Kidney epithelial cell (primary cell): ENCODE measurements around the gene IRF6. TPM values are rescaled to one million over a fixed set of nuclear protein-coding genes. Genes with fewer than 3 reads are reported as not detected.
A peak's percentile ranks its signal among the peaks of the same experiment; 100 is the strongest.

Experiments used
- DNase-seq: peaks from one replicate; pipeline ENCODE4 v3.0.0-alpha.2; 2010; ENCODE audit warnings: low read depth
- H3K27me3 ChIP-seq: 2 replicates; pipeline ENCODE4 v1.6.0; 2011; ENCODE audit warnings: low read length; ENCODE audit not compliant: control insufficient read depth, insufficient read depth
- H3K36me3 ChIP-seq: 2 replicates; pipeline ENCODE4 v1.5.1; 2011; ENCODE audit warnings: low read length; ENCODE audit not compliant: control insufficient read depth, insufficient read depth
- H3K4me3 ChIP-seq: 2 replicates; pipeline ENCODE4 v1.5.1; 2011; ENCODE audit warnings: low read depth, mild to moderate bottlenecking, control low read depth, low read length
- total RNA-seq: library from RNA; depleted of rRNA; stranded (reverse); fragments of >200 nt; gene quantifications from 2 replicates; pipeline ENCODE4 v1.2.3, GENCODE V29; 2015
- TF ChIP-seq, protein P1 (sequence below): IDR thresholded peaks from 2 replicates; pipeline ENCODE4 v1.5.1; 2011; ENCODE audit warnings: mild to moderate bottlenecking, moderate library complexity, low read length, control low read depth, inconsistent platforms; ENCODE audit not compliant: insufficient read depth, poor library complexity, severe bottlenecking

The IRF6 gene
- total RNA-seq, 1 donor from 2014 or later = 90.1 TPM

DNA sequence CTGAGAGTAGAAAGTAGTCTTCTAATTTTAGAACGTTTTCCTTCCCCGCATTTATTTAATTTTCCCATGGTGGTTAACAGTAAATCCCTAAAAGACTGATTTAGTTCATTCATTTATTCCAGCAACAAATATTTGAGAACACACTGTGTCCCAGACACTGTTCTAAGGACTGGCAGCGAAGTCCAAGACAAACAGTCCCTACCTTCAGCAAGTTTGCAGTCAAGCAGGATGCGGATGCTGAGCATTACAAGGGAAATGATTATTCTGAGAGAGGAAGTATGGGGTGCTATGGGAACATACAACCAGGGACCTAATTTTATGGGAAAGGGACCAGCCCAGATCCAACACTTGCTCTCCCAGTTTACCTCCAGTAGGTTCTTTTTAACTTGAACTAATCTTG is 20.4 kb downstream of the IRF6 start:
- no peak for DNase-seq
- TF ChIP-seq, protein P1, sequence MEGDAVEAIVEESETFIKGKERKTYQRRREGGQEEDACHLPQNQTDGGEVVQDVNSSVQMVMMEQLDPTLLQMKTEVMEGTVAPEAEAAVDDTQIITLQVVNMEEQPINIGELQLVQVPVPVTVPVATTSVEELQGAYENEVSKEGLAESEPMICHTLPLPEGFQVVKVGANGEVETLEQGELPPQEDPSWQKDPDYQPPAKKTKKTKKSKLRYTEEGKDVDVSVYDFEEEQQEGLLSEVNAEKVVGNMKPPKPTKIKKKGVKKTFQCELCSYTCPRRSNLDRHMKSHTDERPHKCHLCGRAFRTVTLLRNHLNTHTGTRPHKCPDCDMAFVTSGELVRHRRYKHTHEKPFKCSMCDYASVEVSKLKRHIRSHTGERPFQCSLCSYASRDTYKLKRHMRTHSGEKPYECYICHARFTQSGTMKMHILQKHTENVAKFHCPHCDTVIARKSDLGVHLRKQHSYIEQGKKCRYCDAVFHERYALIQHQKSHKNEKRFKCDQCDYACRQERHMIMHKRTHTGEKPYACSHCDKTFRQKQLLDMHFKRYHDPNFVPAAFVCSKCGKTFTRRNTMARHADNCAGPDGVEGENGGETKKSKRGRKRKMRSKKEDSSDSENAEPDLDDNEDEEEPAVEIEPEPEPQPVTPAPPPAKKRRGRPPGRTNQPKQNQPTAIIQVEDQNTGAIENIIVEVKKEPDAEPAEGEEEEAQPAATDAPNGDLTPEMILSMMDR = no peak
- Histone ChIP-seq H3K36me3 (no peaks in the 10 kb centered on the region), H3K27me3 (no peaks in the 10 kb centered on the region), H3K4me3 (no peak overlapping the region)

DNA sequence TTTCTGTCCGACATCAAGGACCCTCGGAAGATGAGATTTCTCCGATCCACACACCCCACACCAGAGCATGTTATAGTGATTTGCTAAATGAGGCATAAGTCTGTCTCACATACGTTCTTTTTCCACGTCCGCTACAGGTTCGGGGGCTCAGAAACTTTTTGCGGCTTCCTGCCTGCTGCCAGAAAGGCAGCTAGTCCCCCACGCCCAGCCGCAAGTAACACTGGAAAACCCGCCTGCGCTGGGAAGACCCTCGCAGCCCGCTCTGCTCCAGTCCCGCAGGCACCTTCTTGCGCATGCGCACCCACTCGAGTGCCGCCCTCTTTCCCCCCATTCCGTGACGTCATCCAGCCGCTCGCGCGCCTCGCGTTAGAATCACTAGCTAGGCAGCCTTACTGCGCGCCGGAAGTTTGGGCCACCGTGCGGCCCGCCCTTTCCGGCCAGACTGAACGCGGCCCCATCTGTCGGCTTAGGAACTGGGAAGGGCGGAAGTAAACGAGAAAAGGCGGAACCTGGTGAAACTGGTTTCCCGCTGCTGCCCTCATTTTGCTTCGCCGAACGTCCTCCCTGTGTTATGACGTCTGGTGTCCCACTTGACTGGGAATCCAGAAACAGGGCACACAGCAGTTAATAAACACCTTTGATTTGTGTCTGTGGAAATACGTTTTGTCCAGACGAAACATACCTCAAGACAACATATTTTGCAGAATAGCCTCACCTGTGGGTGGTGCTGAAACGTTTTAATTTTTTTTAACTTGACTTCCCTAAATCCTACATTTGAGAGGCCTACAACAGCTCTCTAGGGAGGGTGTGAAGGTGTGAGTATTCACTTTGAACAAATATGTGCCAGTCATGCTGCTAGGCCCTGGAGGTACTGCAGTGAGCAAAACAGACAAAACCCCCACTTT is 21.4 kb downstream of the IRF6 start, which contains the start of gene C1orf74:
C1orf74 (minus strand) TSS at position 295 of the 905 bp plus-strand sequence. CDS start 925 bp downstream, outside the sequence.
- DNase-seq = peak; percentile 84
- Histone ChIP-seq H3K36me3 (no peaks in the 10 kb centered on the region), H3K4me3 (peak within 1 kb of the TSS; percentile 61), H3K27me3 (no peaks in the 10 kb centered on the region)
- TF ChIP-seq, protein P1 = no peak

DNA sequence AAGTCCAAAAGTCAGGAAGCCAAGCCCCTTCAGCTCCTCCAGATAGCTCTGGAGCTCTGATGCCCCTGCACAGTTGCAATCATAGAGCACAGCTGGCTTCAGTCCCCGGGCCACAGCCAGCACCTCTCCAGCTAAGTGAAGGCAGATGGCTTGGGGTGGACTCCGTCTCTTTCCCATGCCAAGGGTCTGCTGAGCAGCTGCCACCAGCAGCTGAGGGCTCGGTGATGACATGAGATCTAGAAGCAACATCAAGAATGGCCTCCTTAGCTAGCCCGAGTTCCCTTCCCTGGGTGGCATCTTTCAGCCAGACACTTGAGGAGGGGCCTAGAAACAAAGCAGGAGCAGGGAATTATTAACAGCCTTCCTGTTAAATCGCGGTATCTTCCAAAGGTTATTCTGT is 22.6 kb downstream of the IRF6 start:
- Histone ChIP-seq H3K4me3 (peak overlapping the region; percentile 61), H3K36me3 (no peaks in the 10 kb centered on the region), H3K27me3 (no peaks in the 10 kb centered on the region)
- DNase-seq = no peak
- TF ChIP-seq, protein P1 = no peak

DNA sequence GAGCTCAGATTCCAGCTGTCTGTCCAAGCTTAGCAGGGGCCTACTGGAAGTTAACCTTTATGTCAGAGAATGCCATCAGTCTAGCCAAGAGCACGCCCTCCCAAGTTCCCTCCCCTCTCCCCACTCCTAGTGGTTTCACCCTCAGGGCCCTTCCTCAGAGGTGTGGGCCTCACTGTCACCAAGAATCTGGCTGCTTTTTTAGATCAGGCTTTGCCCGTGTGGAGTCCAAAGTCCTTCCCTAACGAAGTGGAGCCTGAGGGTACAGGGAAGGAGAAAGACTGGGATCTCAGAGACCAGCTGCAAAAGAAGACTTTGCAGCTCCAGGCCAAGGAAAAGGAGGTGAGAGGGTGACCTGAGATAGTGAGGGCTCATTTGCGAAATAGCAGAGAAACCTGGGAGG is 25.7 kb downstream of the IRF6 start:
- no peak for DNase-seq

DNA sequence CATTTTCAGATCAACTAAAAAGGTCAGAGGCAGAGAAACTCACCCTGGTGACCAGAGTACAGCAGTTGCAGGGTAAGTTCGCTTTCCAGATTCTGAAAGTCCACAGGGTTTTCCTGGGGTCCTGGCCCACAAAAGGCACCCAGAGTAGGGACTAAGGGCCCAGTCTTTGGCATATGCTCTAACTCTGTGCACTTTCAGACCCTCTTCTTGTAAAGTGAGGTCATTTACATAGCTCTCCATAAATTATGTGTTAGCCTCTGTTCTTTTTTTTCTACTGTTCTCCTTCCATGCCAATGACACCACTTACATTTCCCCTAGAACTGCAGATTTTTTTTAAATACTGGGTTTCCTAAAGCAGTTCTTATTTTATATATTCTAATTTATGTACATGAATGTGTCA is 27.8 kb downstream of the IRF6 start:
- DNase-seq = no peak
- TF ChIP-seq, protein P1 = no peak
- H3K27me3 ChIP-seq = no peaks in the 10 kb centered on the region

More for the DNA sequence above, 25.7 kb downstream of the IRF6 start:
- TF ChIP-seq, protein P1 = no peak
- Histone ChIP-seq H3K36me3 (no peaks in the 10 kb centered on the region), H3K27me3 (no peaks in the 10 kb centered on the region), H3K4me3 (no peak overlapping the region)

More for the DNA sequence above, 27.8 kb downstream of the IRF6 start:
- H3K36me3 ChIP-seq = no peaks in the 10 kb centered on the region
- H3K4me3 ChIP-seq = no peak overlapping the region
